GM12878 (cell line): ENCODE measurements around the gene PPP2R2B.

Source experiments
- BRCA1 ChIP-seq: IDR thresholded peaks from 2 replicates; pipeline ENCODE4 v1.6.1; 2011; ENCODE audit warnings: low read depth, low read length, improper control_type of control experiment
- CEBPB ChIP-seq, 2 experiments: fragments of 150-350 bp in 1 of 2; IDR thresholded peaks; 2 replicates each; pipeline ENCODE4 v1.6.1; 2012 to 2014; ENCODE audit warnings: low read depth in 2 of 2, low read length in 2 of 2, borderline replicate concordance in 1 of 2, inconsistent platforms in 1 of 2
- FOXM1 ChIP-seq: IDR thresholded peaks from 2 replicates; pipeline ENCODE4 v1.6.1; 2012; ENCODE audit warnings: low read depth, mild to moderate bottlenecking, inconsistent platforms, low read length, moderate library complexity
- HDGF ChIP-seq: fragments of 450-650 bp; IDR thresholded peaks from 2 replicates; pipeline ENCODE4 v1.6.1; 2016; ENCODE audit warnings: antibody characterized with exemption
- POLR2A ChIP-seq: IDR thresholded peaks from 2 replicates; pipeline ENCODE4 v1.6.1; 2011; ENCODE audit warnings: low read depth, mild to moderate bottlenecking, low read length
- RAD21 ChIP-seq: IDR thresholded peaks from 2 replicates; pipeline ENCODE4 v1.6.1; 2011; ENCODE audit warnings: mild to moderate bottlenecking, low read depth, low read length, moderate library complexity; ENCODE audit not compliant: insufficient read depth
- YY1 ChIP-seq: IDR thresholded peaks from 2 replicates; pipeline ENCODE4 v1.6.1; 2011; ENCODE audit warnings: low read depth, mild to moderate bottlenecking, low read length
- ZNF384 ChIP-seq: IDR thresholded peaks from 2 replicates; pipeline ENCODE4 v1.6.1; 2012; ENCODE audit warnings: low read depth, mild to moderate bottlenecking, low read length, improper control_type of control experiment, borderline replicate concordance
- TF ChIP-seq, protein P1 (sequence below): fragments of 150-350 bp; IDR thresholded peaks from 2 replicates; pipeline ENCODE4 v1.6.1; 2016; ENCODE audit warnings: low read depth, low read length
- TF ChIP-seq, protein P2 (sequence below), 3 experiments: IDR thresholded peaks in 2 of 3; conservative IDR thresholded peaks in 1 of 3; 2 replicates each; pipeline ENCODE4 v1.5.1; 2011; ENCODE audit warnings: low read depth in 3 of 3, low read length in 3 of 3, mild to moderate bottlenecking in 3 of 3, control low read depth in 2 of 3, moderate library complexity in 2 of 3, inconsistent platforms in 1 of 3, mixed read lengths in 1 of 3; ENCODE audit not compliant: control insufficient read depth in 2 of 3, insufficient read depth in 1 of 3; ENCODE audit errors: extremely low read depth in 1 of 3
- TF ChIP-seq, protein P3 (sequence below): IDR thresholded peaks from 2 replicates; pipeline ENCODE4 v1.6.1; 2012; ENCODE audit warnings: low read depth, low read length, improper control_type of control experiment
- TF ChIP-seq, protein P4 (sequence below): IDR thresholded peaks from 2 replicates; pipeline ENCODE4 v1.6.1; 2011; ENCODE audit warnings: borderline replicate concordance, low read depth, mild to moderate bottlenecking, moderate library complexity, low read length; ENCODE audit not compliant: insufficient read depth, poor library complexity, severe bottlenecking

DNA sequence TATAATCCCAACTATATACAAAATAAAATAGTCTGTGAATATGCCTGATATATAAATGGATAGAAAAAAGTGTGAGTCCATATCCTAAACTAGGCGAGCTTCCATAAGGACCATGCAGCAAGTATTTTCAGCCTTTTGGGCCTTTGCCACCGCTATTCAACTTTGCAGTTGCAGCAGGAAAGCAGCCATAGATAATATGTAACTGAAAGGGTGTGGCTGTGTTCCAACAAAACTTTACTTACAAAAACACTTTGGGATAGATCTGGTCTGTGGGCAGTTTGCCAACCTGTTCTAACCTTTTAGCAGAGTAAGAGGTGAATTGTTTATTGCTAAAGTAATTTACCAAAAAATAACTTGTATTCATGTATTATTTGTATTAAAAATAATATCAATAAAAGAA is 234.8 kb downstream of the PPP2R2B start:
- TF ChIP-seq, protein P1, sequence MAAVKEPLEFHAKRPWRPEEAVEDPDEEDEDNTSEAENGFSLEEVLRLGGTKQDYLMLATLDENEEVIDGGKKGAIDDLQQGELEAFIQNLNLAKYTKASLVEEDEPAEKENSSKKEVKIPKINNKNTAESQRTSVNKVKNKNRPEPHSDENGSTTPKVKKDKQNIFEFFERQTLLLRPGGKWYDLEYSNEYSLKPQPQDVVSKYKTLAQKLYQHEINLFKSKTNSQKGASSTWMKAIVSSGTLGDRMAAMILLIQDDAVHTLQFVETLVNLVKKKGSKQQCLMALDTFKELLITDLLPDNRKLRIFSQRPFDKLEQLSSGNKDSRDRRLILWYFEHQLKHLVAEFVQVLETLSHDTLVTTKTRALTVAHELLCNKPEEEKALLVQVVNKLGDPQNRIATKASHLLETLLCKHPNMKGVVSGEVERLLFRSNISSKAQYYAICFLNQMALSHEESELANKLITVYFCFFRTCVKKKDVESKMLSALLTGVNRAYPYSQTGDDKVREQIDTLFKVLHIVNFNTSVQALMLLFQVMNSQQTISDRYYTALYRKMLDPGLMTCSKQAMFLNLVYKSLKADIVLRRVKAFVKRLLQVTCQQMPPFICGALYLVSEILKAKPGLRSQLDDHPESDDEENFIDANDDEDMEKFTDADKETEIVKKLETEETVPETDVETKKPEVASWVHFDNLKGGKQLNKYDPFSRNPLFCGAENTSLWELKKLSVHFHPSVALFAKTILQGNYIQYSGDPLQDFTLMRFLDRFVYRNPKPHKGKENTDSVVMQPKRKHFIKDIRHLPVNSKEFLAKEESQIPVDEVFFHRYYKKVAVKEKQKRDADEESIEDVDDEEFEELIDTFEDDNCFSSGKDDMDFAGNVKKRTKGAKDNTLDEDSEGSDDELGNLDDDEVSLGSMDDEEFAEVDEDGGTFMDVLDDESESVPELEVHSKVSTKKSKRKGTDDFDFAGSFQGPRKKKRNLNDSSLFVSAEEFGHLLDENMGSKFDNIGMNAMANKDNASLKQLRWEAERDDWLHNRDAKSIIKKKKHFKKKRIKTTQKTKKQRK = no peak
- TF ChIP-seq HDGF (no peak), RAD21 (no peak), FOXM1 (no peak), POLR2A (no peak), YY1 (no peak), CEBPB (IDR thresholded peaks at IDR 0.05; ENCODE audit: borderline replicate concordance in 1 of 2, low read depth in 2 of 2, low read length in 2 of 2) (no peak), ZNF384 (no peak), BRCA1 (no peak)
- TF ChIP-seq, protein P2, sequence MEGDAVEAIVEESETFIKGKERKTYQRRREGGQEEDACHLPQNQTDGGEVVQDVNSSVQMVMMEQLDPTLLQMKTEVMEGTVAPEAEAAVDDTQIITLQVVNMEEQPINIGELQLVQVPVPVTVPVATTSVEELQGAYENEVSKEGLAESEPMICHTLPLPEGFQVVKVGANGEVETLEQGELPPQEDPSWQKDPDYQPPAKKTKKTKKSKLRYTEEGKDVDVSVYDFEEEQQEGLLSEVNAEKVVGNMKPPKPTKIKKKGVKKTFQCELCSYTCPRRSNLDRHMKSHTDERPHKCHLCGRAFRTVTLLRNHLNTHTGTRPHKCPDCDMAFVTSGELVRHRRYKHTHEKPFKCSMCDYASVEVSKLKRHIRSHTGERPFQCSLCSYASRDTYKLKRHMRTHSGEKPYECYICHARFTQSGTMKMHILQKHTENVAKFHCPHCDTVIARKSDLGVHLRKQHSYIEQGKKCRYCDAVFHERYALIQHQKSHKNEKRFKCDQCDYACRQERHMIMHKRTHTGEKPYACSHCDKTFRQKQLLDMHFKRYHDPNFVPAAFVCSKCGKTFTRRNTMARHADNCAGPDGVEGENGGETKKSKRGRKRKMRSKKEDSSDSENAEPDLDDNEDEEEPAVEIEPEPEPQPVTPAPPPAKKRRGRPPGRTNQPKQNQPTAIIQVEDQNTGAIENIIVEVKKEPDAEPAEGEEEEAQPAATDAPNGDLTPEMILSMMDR (IDR thresholded peaks at IDR 0.05 in 2 of 3, conservative IDR thresholded peaks at IDR 0.05 in 1 of 3; ENCODE audit: control insufficient read depth in 2 of 3, extremely low read depth in 1 of 3, insufficient read depth in 1 of 3, low read depth in 3 of 3, low read length in 3 of 3) = no peak
- TF ChIP-seq, protein P3, sequence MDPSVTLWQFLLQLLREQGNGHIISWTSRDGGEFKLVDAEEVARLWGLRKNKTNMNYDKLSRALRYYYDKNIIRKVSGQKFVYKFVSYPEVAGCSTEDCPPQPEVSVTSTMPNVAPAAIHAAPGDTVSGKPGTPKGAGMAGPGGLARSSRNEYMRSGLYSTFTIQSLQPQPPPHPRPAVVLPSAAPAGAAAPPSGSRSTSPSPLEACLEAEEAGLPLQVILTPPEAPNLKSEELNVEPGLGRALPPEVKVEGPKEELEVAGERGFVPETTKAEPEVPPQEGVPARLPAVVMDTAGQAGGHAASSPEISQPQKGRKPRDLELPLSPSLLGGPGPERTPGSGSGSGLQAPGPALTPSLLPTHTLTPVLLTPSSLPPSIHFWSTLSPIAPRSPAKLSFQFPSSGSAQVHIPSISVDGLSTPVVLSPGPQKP = no peak
- TF ChIP-seq, protein P4, sequence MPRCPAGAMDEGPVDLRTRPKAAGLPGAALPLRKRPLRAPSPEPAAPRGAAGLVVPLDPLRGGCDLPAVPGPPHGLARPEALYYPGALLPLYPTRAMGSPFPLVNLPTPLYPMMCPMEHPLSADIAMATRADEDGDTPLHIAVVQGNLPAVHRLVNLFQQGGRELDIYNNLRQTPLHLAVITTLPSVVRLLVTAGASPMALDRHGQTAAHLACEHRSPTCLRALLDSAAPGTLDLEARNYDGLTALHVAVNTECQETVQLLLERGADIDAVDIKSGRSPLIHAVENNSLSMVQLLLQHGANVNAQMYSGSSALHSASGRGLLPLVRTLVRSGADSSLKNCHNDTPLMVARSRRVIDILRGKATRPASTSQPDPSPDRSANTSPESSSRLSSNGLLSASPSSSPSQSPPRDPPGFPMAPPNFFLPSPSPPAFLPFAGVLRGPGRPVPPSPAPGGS = no peak
